ENCODE data around the gene IL1F10.

DNA sequence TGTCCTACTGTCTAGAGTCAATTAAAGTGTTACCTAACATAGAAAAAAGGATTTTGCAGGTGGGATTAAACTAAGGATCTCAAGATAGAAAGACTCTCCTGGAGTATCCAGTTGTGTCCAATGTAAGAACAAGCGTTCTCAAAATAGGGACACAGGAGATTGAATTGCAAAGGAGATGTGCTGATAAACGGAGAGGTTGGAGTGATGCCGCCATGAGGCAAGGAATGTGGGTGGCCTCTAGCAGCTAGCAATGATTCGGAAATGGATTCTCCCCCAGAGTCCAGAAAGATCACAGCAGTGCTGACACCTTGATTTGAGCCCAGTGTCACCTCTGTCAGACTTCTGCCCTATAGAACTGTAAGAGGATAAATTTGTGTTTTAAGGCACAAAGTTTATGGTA, 35.5 kb downstream of the IL1F10 start:
- TF ChIP-seq ZKSCAN5 (CRISPR knock-in tag; IDR thresholded peaks at IDR 0.05) (no peak), ZNF263 (CRISPR knock-in tag; IDR thresholded peaks at IDR 0.05) (no peak)
- TF ChIP-seq, protein P1, sequence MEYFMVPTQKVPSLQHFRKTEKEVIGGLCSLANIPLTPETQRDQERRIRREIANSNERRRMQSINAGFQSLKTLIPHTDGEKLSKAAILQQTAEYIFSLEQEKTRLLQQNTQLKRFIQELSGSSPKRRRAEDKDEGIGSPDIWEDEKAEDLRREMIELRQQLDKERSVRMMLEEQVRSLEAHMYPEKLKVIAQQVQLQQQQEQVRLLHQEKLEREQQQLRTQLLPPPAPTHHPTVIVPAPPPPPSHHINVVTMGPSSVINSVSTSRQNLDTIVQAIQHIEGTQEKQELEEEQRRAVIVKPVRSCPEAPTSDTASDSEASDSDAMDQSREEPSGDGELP (IDR thresholded peaks at IDR 0.05; ENCODE audit: borderline replicate concordance, low read depth): no peak
- TF ChIP-seq, protein P2, sequence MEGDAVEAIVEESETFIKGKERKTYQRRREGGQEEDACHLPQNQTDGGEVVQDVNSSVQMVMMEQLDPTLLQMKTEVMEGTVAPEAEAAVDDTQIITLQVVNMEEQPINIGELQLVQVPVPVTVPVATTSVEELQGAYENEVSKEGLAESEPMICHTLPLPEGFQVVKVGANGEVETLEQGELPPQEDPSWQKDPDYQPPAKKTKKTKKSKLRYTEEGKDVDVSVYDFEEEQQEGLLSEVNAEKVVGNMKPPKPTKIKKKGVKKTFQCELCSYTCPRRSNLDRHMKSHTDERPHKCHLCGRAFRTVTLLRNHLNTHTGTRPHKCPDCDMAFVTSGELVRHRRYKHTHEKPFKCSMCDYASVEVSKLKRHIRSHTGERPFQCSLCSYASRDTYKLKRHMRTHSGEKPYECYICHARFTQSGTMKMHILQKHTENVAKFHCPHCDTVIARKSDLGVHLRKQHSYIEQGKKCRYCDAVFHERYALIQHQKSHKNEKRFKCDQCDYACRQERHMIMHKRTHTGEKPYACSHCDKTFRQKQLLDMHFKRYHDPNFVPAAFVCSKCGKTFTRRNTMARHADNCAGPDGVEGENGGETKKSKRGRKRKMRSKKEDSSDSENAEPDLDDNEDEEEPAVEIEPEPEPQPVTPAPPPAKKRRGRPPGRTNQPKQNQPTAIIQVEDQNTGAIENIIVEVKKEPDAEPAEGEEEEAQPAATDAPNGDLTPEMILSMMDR (CRISPR knock-in tag; IDR thresholded peaks at IDR 0.05): no peak

All from HepG2 (cell line).